PC-3 (cell line): ENCODE measurements around the gene MXD3. TPM values are rescaled to one million over a fixed set of nuclear protein-coding genes. Genes with fewer than 3 reads are reported as not detected.
A peak's percentile ranks its signal among the peaks of the same experiment; 100 is the strongest.

Experiments
- ATAC-seq: fragments of 200-7000 bp; cut with Tn5 transposase; 2 replicates; pipeline ENCODE4 v1.9.1; 2020; ENCODE audit warnings: mild to moderate bottlenecking, moderate library complexity
- BruUV-seq: library from RNA; stranded (reverse); fragments of 400-500 nt; replicated peaks from 2 replicates; lab custom pipeline; 2021; lab: Mats Ljungman, UMichigan
- CTCF ChIA-PET: fragments of 300-600 bp; sonication (Branson Sonifier 250); formaldehyde crosslinking; loops from one replicate; lab custom pipeline; 2022; ENCODE audit warnings: antibody characterized with exemption; lab: Charles Lee
- POLR2A ChIA-PET: fragments of 300-600 bp; sonication (Branson Sonifier 250); formaldehyde crosslinking; loops from one replicate; lab custom pipeline; 2022; ENCODE audit warnings: antibody characterized with exemption; ENCODE audit not compliant: unreplicated experiment; lab: Charles Lee
- DNase-seq: peaks from one replicate; pipeline ENCODE4 v3.0.0-alpha.2; 2015
- H2AFZ ChIP-seq: fragments of 300-600 bp; sonication (generic); 2 replicates; pipeline ENCODE4 v1.6.0; 2016; ENCODE audit warnings: antibody characterized with exemption, low read length
- H3F3A ChIP-seq: fragments of 300-600 bp; sonication (generic); one replicate; pipeline ENCODE4 v1.6.0; 2017; ENCODE audit warnings: antibody characterized with exemption, low read length, control low read depth, mild to moderate bottlenecking; ENCODE audit not compliant: unreplicated experiment
- H3K27ac ChIP-seq: fragments of 300-600 bp; sonication (generic); 2 replicates; pipeline ENCODE4 v1.5.1; 2016; ENCODE audit warnings: mild to moderate bottlenecking, low read length
- H3K27me3 ChIP-seq: fragments of 300-600 bp; sonication (generic); 2 replicates; pipeline ENCODE4 v1.6.1; 2016; ENCODE audit warnings: low read length, mixed read lengths
- H3K36me3 ChIP-seq: fragments of 300-600 bp; sonication (generic); 2 replicates; pipeline ENCODE4 v1.6.1; 2016; ENCODE audit warnings: low read depth, mixed run types, low read length, mixed read lengths
- H3K4me1 ChIP-seq: fragments of 300-600 bp; sonication (generic); 2 replicates; pipeline ENCODE4 v1.5.1; 2016; ENCODE audit warnings: low read length; ENCODE audit not compliant: insufficient read depth
- H3K4me2 ChIP-seq: fragments of 300-600 bp; sonication (generic); 2 replicates; pipeline ENCODE4 v1.6.0; 2016; ENCODE audit warnings: low read length
- H3K4me3 ChIP-seq: fragments of 300-600 bp; sonication (generic); 2 replicates; pipeline ENCODE4 v1.5.1; 2016; ENCODE audit warnings: mild to moderate bottlenecking, low read length, mixed read lengths
- H3K79me2 ChIP-seq: fragments of 300-600 bp; sonication (generic); 2 replicates; pipeline ENCODE4 v1.6.1; 2017; ENCODE audit warnings: low read length, mixed read lengths
- H3K9ac ChIP-seq: fragments of 300-600 bp; sonication (generic); 2 replicates; pipeline ENCODE4 v1.6.0; 2016; ENCODE audit warnings: mild to moderate bottlenecking, low read length
- H3K9me2 ChIP-seq: fragments of 300-600 bp; sonication (generic); replicated peaks from 2 replicates; pipeline ENCODE4 v1.6.1; 2016; ENCODE audit warnings: mixed run types, low read length, mixed read lengths
- H3K9me3 ChIP-seq: fragments of 300-600 bp; sonication (generic); 2 replicates; pipeline ENCODE4 v1.6.1; 2016; ENCODE audit warnings: low read length, mixed read lengths
- H4K20me1 ChIP-seq: fragments of 300-600 bp; sonication (generic); 2 replicates; pipeline ENCODE4 v1.6.1; 2016; ENCODE audit warnings: low read length, mixed read lengths
- CTCF ChIP-seq: fragments of 300-600 bp; sonication (generic); conservative IDR thresholded peaks from 2 replicates; pipeline ENCODE4 v1.5.1; 2017; ENCODE audit warnings: antibody characterized with exemption, low read depth, mild to moderate bottlenecking, low read length
- EZH2 ChIP-seq: fragments of 300-600 bp; sonication (generic); IDR thresholded peaks from one replicate; pipeline ENCODE4 v1.6.1; 2017; ENCODE audit warnings: antibody characterized with exemption, mild to moderate bottlenecking, low read length; ENCODE audit not compliant: unreplicated experiment
- EZH2phosphoT487 ChIP-seq: fragments of 300-600 bp; sonication (generic); IDR thresholded peaks from 2 replicates; pipeline ENCODE4 v1.6.1; 2018; ENCODE audit warnings: mild to moderate bottlenecking, antibody characterized with exemption, low read length, borderline replicate concordance
- intact Hi-C: fragments of 100-400 bp; cut with micrococcal nuclease; formaldehyde crosslinking; loops from 2 replicates; pipeline ENCODE4 v1.9.0; 2023
- total RNA-seq: library from RNA; depleted of rRNA; stranded (reverse); fragments of >200 nt; gene quantifications from 2 replicates; pipeline ENCODE4 v1.2.3, GENCODE V29; 2014

Gene MXD3
- total RNA-seq, 1 experiment from 2014 or later, result 45.7 TPM

- ChIA-PET POLR2A (interaction anchor here (0.6 kb wide), 1 partner anchor 11 kb away, joined by 3 read pairs; no protein-coding TSS in a partner anchor), CTCF (interaction anchor here (0.5 to 1.2 kb wide), 2 partner anchors 13 to 287 kb away, joined by 4 to 9 read pairs; no protein-coding TSS in a partner anchor)
- no peaks in the 10 kb centered on the region for H3K27me3 ChIP-seq
- ATAC-seq (peak; percentile 88), DNase-seq (peak; percentile 70)
- no peaks in the 10 kb centered on the region for H4K20me1 ChIP-seq
- H2AFZ ChIP-seq, result peak within 1 kb of the TSS; percentile 92
- H3K36me3 ChIP-seq, result no peaks in the 10 kb centered on the region
- H3K9ac ChIP-seq, result peak within 1 kb of the TSS; percentile 67
- intact Hi-C loops, result no loop called here
- TF ChIP-seq EZH2, result no peak
- no peak for TF ChIP-seq EZH2phosphoT487
- TF ChIP-seq CTCF, result no peak
- no peak within 1 kb of the TSS for H3K27ac ChIP-seq
- no peaks in the 10 kb centered on the region for H3F3A ChIP-seq
- H3K4me2 ChIP-seq, result peak within 1 kb of the TSS; percentile 87
- no peaks in the 10 kb centered on the region for H3K79me2 ChIP-seq
- H3K9me3 ChIP-seq, result no peaks in the 10 kb centered on the region
- H3K9me2 ChIP-seq, result no peaks in the 10 kb centered on the region
- peak within 1 kb of the TSS; percentile 73 for H3K4me3 ChIP-seq
- BruUV-seq, result no TSS peak
- peaks cover 16% of the 10 kb centered on the region for H3K4me1 ChIP-seq
Observed at GRCh38 chr5:177357459-177358351, 46.0 kb upstream of the MXD3 start, which contains the start of gene RGS14. Gene RGS14, plus strand, starts transcription at chr5:177357924. Its CDS starts 101 bp downstream, at chr5:177358025.

- H3K27ac ChIP-seq, result no peak overlapping the region
- peak overlapping the region; percentile 92; the same call in 1 of the 2 replicates for H2AFZ ChIP-seq
- intact Hi-C loops, result no loop called here
- no TSS peak for BruUV-seq
- peak overlapping the region; percentile 87; the same call in 1 of the 2 replicates for H3K4me2 ChIP-seq
- H3K4me3 ChIP-seq, result peak overlapping the region; percentile 73; the same call in 1 of the 2 replicates
- H3K79me2 ChIP-seq, result no peaks in the 10 kb centered on the region
- H4K20me1 ChIP-seq, result no peaks in the 10 kb centered on the region
- TF ChIP-seq CTCF (no peak), EZH2 (no peak), EZH2phosphoT487 (no peak)
- no peaks in the 10 kb centered on the region for H3K9me2 ChIP-seq
- ChIA-PET POLR2A (no interaction called here), CTCF (interaction anchor here (0.5 kb wide), 1 partner anchor 286 kb away, joined by 9 read pairs; no protein-coding TSS in a partner anchor)
- DNase-seq (no peak), ATAC-seq (no peak)
- no peaks in the 10 kb centered on the region for H3K27me3 ChIP-seq
- H3F3A ChIP-seq, result no peaks in the 10 kb centered on the region
- H3K36me3 ChIP-seq, result no peaks in the 10 kb centered on the region
- H3K9ac ChIP-seq, result no peak overlapping the region
- no peaks in the 10 kb centered on the region for H3K9me3 ChIP-seq
- peaks cover 17% of the 10 kb centered on the region for H3K4me1 ChIP-seq
Observed at GRCh38 chr5:177357146-177357458, 45.4 kb upstream of the MXD3 start.
